Activated B cell treated with CpG ODN at 0.5 μM for 24 hours (primary cell): ENCODE measurements around the gene YY1. TPM values are rescaled to one million over a fixed set of nuclear protein-coding genes. Genes with fewer than 3 reads are reported as not detected.

Experiments
- ATAC-seq: fragments of 200-7000 bp; cut with Tn5 transposase; one replicate; pipeline ENCODE4 v1.10.0; 2021; ENCODE audit warnings: low read depth, mild to moderate bottlenecking, moderate library complexity
- CTCF ChIA-PET: fragments of 350-600 bp; sonication (Branson Sonifier 250); formaldehyde crosslinking; loops from one replicate; lab custom pipeline; 2021; ENCODE audit warnings: antibody characterized with exemption; lab: Charles Lee
- POLR2A ChIA-PET: fragments of 350-600 bp; sonication (Branson Sonifier 250); formaldehyde crosslinking; loops from one replicate; lab custom pipeline; 2021; ENCODE audit warnings: antibody characterized with exemption; lab: Charles Lee
- DNase-seq: peaks from one replicate; pipeline ENCODE4 v3.0.0; 2022
- H3K27ac Mint-ChIP-seq: one replicate; pipeline ENCODE4 v1.8.0; 2020; ENCODE audit warnings: mixed read lengths
- H3K27me3 Mint-ChIP-seq: one replicate; pipeline ENCODE4 v1.8.0; 2021; ENCODE audit warnings: mixed read lengths
- H3K36me3 Mint-ChIP-seq: one replicate; pipeline ENCODE4 v1.8.0; 2021; ENCODE audit warnings: low read depth, mixed read lengths
- H3K4me1 Mint-ChIP-seq: one replicate; pipeline ENCODE4 v1.8.0; 2021; ENCODE audit warnings: mixed read lengths
- H3K4me3 Mint-ChIP-seq: one replicate; pipeline ENCODE4 v1.8.0; 2020; ENCODE audit warnings: mild to moderate bottlenecking, mixed read lengths
- H3K9me3 Mint-ChIP-seq: one replicate; pipeline ENCODE4 v1.8.0; 2020; ENCODE audit warnings: mixed read lengths
- intact Hi-C: fragments of 100-400 bp; cut with micrococcal nuclease; formaldehyde crosslinking; loops from one replicate; pipeline ENCODE4 v1.15.1; 2024
- total RNA-seq: library from RNA; stranded (reverse); gene quantifications from 2 replicates; pipeline ENCODE4 v1.2.3, GENCODE V29; 2022
- TF ChIP-seq, protein P1 (sequence below): fragments of 200-600 bp; IDR thresholded peaks from one replicate; pipeline ENCODE4 v1.8.0; 2022; ENCODE audit warnings: antibody characterized with exemption, mild to moderate bottlenecking

The YY1 gene
- total RNA-seq, 1 donor from 2014 or later: 72.6 TPM

DNA sequence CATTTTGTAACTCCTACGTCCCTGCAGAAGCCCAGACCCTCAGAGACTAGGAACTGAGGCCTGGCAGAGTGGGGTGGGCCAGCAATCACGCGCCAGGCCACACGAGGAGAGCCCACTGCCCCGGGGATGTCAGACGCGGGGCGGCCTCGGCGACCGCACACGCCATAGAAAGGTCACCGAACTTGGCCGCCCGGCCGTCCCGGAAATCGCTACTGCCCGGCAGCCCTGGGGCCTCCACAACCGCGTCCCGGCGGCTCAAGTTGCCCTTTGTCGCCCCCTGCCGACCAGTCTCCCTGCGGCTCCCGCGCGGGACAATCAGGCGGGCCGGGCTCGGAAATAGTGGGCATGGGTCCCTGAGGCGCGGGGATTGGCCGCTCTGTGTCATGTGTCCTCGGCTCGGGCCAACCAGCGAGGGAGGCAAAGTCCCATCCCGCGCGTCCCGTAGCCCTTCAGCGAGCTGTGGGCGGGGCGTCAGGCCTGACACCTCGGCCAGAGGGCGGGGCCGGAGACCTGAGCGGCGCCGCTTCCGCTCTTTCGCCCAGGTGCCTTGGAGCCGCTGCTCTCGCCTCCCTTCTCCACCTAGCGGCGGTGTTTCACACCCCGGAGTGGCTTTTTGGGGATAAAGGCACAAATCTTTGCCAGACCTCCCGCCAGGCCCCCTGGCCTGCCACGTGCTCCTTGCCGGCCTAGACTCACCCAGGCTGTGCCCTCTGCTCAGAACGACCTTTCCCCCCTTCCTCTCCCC lies 46.1 kb upstream of the YY1 start:
- DNase-seq (peak; percentile 98), ATAC-seq (peak; percentile 99)
- Mint-ChIP-seq H3K27ac (peak overlapping the region; percentile 85), H3K9me3 (no peaks in the 10 kb centered on the region), H3K4me1 (peaks cover 5% of the 10 kb centered on the region), H3K36me3 (no peaks in the 10 kb centered on the region), H3K4me3 (peak overlapping the region; percentile 75), H3K27me3 (no peaks in the 10 kb centered on the region)
- TF ChIP-seq, protein P1, sequence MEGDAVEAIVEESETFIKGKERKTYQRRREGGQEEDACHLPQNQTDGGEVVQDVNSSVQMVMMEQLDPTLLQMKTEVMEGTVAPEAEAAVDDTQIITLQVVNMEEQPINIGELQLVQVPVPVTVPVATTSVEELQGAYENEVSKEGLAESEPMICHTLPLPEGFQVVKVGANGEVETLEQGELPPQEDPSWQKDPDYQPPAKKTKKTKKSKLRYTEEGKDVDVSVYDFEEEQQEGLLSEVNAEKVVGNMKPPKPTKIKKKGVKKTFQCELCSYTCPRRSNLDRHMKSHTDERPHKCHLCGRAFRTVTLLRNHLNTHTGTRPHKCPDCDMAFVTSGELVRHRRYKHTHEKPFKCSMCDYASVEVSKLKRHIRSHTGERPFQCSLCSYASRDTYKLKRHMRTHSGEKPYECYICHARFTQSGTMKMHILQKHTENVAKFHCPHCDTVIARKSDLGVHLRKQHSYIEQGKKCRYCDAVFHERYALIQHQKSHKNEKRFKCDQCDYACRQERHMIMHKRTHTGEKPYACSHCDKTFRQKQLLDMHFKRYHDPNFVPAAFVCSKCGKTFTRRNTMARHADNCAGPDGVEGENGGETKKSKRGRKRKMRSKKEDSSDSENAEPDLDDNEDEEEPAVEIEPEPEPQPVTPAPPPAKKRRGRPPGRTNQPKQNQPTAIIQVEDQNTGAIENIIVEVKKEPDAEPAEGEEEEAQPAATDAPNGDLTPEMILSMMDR: no peak
- POLR2A ChIA-PET: interaction anchor here (0.6 to 2.2 kb wide), 21 partner anchors 12 to 509 kb away, joined by 3 to 18 read pairs (median 5); partner anchors contain the start of genes CYP46A1, DEGS2 and EVL
- intact Hi-C loops: loop anchor here (1.0 to 5.0 kb wide), 15 partner anchors 21 to 510 kb away; partner anchors contain the start of genes DEGS2, EVL and WDR25
- CTCF ChIA-PET: interaction anchor here (0.7 to 3.1 kb wide), 31 partner anchors 9 to 210 kb away, joined by 3 to 36 read pairs (median 5); partner anchors contain the start of genes DEGS2 and EVL

DNA sequence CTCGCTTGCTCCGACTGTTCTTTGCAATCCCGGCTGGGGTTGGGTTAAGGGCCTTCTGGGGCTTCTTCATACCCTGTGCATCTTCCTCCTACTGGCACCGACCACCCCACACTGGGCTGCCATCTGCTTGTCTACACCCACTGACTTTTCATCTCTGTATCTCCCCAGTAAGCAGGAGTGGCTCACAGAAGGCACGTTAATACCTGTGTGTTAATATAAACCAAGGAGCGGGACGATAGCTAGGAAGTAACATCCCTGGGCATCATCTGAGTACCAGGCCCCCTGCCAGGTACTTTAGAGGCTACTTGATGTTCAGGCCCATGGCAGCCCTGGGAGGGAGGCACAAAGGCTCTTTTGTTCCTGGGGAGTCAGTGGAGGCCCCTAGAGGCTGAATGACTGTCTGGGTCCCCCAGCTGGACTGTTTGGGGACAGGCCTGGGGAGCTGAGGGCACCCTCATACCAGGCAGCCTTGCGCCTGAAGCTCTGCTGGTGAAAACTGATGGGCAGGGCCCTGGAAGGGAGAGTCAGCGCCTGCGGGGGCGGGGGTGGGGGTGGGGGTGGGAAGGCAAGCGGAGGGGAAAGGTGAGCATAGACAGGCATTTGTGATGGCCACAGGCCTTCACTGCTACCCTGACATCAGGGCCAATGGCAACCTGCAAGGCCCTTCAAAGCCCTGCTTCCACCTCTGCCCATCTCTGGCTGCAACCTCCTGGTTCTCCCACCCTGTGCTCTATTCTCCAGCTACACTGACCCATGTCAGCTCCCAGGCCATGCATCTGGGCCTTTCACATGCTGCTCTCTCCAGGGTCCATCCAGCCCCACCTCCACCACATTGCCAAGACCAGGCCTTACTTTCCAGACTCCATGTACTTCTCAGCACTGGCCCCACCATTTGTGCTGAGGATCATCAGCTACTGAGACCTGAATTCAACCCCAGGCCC lies 45.3 kb upstream of the YY1 start:
- Mint-ChIP-seq H3K9me3 (no peaks in the 10 kb centered on the region), H3K4me3 (peak overlapping the region; percentile 68), H3K4me1 (peaks cover 5% of the 10 kb centered on the region), H3K27me3 (no peaks in the 10 kb centered on the region), H3K36me3 (no peaks in the 10 kb centered on the region), H3K27ac (peak overlapping the region; percentile 85)
- TF ChIP-seq, protein P1: no peak
- ATAC-seq: peak; percentile 2
- ChIA-PET POLR2A (interaction anchor here (0.7 to 2.2 kb wide), 19 partner anchors 11 to 510 kb away, joined by 3 to 18 read pairs (median 5); partner anchors contain the start of genes CYP46A1, DEGS2 and EVL), CTCF (interaction anchor here (0.7 to 3.1 kb wide), 31 partner anchors 8 to 211 kb away, joined by 3 to 36 read pairs (median 5); partner anchors contain the start of genes DEGS2 and EVL)
- intact Hi-C loops: loop anchor here (1.0 to 5.0 kb wide), 14 partner anchors 21 to 511 kb away; partner anchors contain the start of genes DEGS2, EVL and WDR25
- no peak for DNase-seq

DNA sequence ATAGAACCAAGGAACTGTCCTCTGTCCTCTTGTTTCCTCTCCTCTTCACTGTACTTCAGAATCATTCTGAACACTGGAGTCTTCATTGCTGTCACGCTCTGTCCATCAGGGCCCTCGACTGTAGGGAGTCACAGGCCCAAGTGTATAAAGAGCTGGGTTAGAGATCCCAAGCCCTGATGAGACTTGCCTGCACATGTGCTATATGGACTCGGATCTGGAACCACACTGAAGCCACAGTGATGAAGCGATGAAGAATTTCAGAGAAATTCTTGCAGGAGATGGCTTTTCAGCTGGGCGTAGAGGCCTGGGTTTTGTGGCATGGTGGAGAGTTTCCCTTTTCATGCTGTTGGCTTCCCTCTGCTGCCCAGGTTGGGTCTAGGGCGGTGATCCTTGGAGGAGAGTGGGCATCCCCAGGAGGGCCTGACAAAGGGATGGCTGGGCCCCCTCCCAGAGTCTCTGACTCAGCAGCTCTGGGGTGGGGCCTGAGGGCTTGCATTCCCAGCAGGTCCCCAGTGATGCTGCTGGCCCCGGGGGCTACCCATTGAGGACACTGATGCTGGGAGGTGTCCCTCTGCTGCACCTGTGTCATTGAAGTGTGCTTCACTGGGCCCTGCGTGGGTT lies 39.6 kb upstream of the YY1 start:
- no peaks in the 10 kb centered on the region for H3K4me1 Mint-ChIP-seq
- ATAC-seq: no peak
- no peak for DNase-seq
- intact Hi-C loops: no loop called here
- no peak overlapping the region for H3K4me3 Mint-ChIP-seq
- POLR2A ChIA-PET: no interaction called here
- H3K27ac Mint-ChIP-seq: no peak overlapping the region
- TF ChIP-seq, protein P1: no peak
- H3K36me3 Mint-ChIP-seq: no peaks in the 10 kb centered on the region
- H3K27me3 Mint-ChIP-seq: peaks cover 2% of the 10 kb centered on the region
- no peaks in the 10 kb centered on the region for H3K9me3 Mint-ChIP-seq
- CTCF ChIA-PET: no interaction called here

DNA sequence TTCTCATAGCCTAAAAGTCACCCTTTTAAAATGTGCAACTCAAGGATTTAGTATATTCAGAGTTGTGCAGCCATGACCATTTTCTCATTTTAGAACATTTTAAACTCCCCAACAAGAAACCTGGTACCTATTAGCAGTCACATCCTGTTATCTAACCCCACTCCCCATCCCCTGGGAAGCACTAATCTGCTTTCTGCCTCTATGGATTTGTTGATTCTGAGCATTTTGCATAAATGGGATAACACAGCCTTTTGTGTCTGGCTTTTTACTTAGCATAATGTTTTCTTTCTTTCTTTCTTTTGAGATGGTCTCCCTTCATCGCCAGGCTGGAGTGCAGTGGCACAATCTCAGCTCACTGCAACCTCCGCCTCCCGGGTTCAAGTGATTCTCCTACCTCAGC lies 38.6 kb upstream of the YY1 start:
- no peak overlapping the region for H3K27ac Mint-ChIP-seq
- H3K4me1 Mint-ChIP-seq: no peaks in the 10 kb centered on the region
- intact Hi-C loops: no loop called here
- TF ChIP-seq, protein P1: no peak
- H3K9me3 Mint-ChIP-seq: no peaks in the 10 kb centered on the region
- CTCF ChIA-PET: no interaction called here
- DNase-seq (no peak), ATAC-seq (no peak)
- POLR2A ChIA-PET: no interaction called here
- H3K4me3 Mint-ChIP-seq: no peak overlapping the region
- H3K27me3 Mint-ChIP-seq: peaks cover 2% of the 10 kb centered on the region
- H3K36me3 Mint-ChIP-seq: no peaks in the 10 kb centered on the region
